ENCODE measurements around the gene PXMP2.

The PXMP2 gene

GRCh38 chr12:132687211-132688164, at the start of gene PXMP2, which contains the start of gene POLE:
Gene PXMP2, plus strand, starts transcription at chr12:132687587. Its CDS starts 84 bp downstream, at chr12:132687671.
Gene POLE, minus strand, starts transcription at chr12:132687342. Its CDS starts 27 bp downstream, at chr12:132687315.
- Histone ChIP-seq H3K36me3 (ENCODE audit: control insufficient read depth, insufficient read depth, low read length) (peaks cover 21% of the 10 kb centered on the region), H3K9ac (ENCODE audit: low read depth, low read length) (peak within 1 kb of the TSS; percentile 94), H3K27ac (ENCODE audit: low read depth, low read length) (peak within 1 kb of the TSS; percentile 90), H3K4me3 (ENCODE audit: low read depth, low read length) (peak within 1 kb of the TSS; percentile 81), H3K9me3 (ENCODE audit: control insufficient read depth, insufficient read depth, low read length) (no peaks in the 10 kb centered on the region), H3K4me1 (ENCODE audit: control insufficient read depth, insufficient read depth, low read length) (no peaks in the 10 kb centered on the region), H3K27me3 (ENCODE audit: control insufficient read depth, insufficient read depth, low read length) (peaks cover 7% of the 10 kb centered on the region; the same call in 1 of the 2 replicates)

- no peak overlapping the region for H3K9ac ChIP-seq (ENCODE audit: low read depth, low read length)
- peaks cover 94% of the 10 kb centered on the region for H3K36me3 ChIP-seq (ENCODE audit: control insufficient read depth, insufficient read depth, low read length)
- no peaks in the 10 kb centered on the region for H3K4me1 ChIP-seq (ENCODE audit: control insufficient read depth, insufficient read depth, low read length)
- H3K27ac ChIP-seq (ENCODE audit: low read depth, low read length), result no peak overlapping the region
- no peaks in the 10 kb centered on the region for H3K27me3 ChIP-seq (ENCODE audit: control insufficient read depth, insufficient read depth, low read length)
- H3K9me3 ChIP-seq (ENCODE audit: control insufficient read depth, insufficient read depth, low read length), result no peaks in the 10 kb centered on the region
- no peak overlapping the region for H3K4me3 ChIP-seq (ENCODE audit: low read depth, low read length)
Observed at GRCh38 chr12:132637811-132638210, 49.6 kb upstream of the PXMP2 start.

DNA sequence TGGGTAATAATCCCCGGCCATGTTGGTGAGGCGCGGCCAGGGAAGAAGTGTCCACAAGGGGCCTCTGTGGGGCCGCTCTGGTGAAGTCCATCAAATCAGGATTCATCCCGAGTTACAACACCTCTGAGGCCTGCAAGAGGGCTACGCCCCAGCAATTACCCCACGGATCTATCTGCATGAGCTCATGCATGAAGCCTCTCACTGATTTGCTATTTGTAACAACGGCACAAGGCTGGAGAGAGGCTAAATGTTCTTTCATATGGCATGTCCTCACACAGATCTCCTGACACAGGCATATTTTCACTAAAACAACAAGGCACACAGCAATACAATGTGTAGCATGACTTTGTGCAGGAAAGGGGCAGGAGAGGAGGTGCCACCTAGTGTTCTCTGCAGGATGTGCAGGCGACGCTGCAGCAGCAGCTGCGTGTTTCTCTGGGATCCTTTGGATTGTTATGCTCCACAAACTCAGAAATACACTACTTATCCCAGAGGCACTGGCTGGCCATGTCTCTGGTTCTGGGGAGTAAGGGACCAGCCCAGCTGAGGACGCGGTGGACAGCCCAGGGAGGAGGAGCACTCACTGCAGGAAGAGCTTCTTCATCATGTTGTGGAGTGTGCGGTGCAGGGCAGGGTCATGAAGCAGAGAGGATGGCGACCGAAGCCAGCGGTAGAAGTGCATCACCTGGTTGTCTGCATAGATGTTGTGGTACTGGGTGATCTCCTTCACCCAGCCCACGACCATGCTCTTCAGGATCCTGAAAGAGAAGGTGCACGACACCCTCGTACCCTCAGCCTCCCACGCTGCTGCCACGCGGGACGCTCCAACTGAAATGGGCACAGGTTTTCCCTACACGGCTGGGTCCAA, 48.6 kb upstream of the PXMP2 start:
- H3K4me3 ChIP-seq (ENCODE audit: low read depth, low read length), result no peak overlapping the region
- no peaks in the 10 kb centered on the region for H3K9me3 ChIP-seq (ENCODE audit: control insufficient read depth, insufficient read depth, low read length)
- H3K36me3 ChIP-seq (ENCODE audit: control insufficient read depth, insufficient read depth, low read length), result peaks cover 94% of the 10 kb centered on the region
- no peaks in the 10 kb centered on the region for H3K27me3 ChIP-seq (ENCODE audit: control insufficient read depth, insufficient read depth, low read length)
- H3K9ac ChIP-seq (ENCODE audit: low read depth, low read length), result no peak overlapping the region
- H3K4me1 ChIP-seq (ENCODE audit: control insufficient read depth, insufficient read depth, low read length), result no peaks in the 10 kb centered on the region
- H3K27ac ChIP-seq (ENCODE audit: low read depth, low read length), result peak overlapping the region; percentile 24

GRCh38 chr12:132639956-132640520, 47.3 kb upstream of the PXMP2 start:
- H3K4me1 ChIP-seq (ENCODE audit: control insufficient read depth, insufficient read depth, low read length), result no peaks in the 10 kb centered on the region
- no peaks in the 10 kb centered on the region for H3K9me3 ChIP-seq (ENCODE audit: control insufficient read depth, insufficient read depth, low read length)
- H3K9ac ChIP-seq (ENCODE audit: low read depth, low read length), result no peak overlapping the region
- H3K4me3 ChIP-seq (ENCODE audit: low read depth, low read length), result no peak overlapping the region
- H3K36me3 ChIP-seq (ENCODE audit: control insufficient read depth, insufficient read depth, low read length), result peaks cover 90% of the 10 kb centered on the region
- no peaks in the 10 kb centered on the region for H3K27me3 ChIP-seq (ENCODE audit: control insufficient read depth, insufficient read depth, low read length)
- H3K27ac ChIP-seq (ENCODE audit: low read depth, low read length), result no peak overlapping the region

GRCh38 chr12:132640936-132641335, 46.5 kb upstream of the PXMP2 start:
- H3K4me1 ChIP-seq (ENCODE audit: control insufficient read depth, insufficient read depth, low read length), result no peaks in the 10 kb centered on the region
- no peak overlapping the region for H3K27ac ChIP-seq (ENCODE audit: low read depth, low read length)
- H3K9me3 ChIP-seq (ENCODE audit: control insufficient read depth, insufficient read depth, low read length), result no peaks in the 10 kb centered on the region
- peaks cover 90% of the 10 kb centered on the region for H3K36me3 ChIP-seq (ENCODE audit: control insufficient read depth, insufficient read depth, low read length)
- no peaks in the 10 kb centered on the region for H3K27me3 ChIP-seq (ENCODE audit: control insufficient read depth, insufficient read depth, low read length)
- no peak overlapping the region for H3K4me3 ChIP-seq (ENCODE audit: low read depth, low read length)
- H3K9ac ChIP-seq (ENCODE audit: low read depth, low read length), result no peak overlapping the region

- H3K9me3 ChIP-seq (ENCODE audit: control insufficient read depth, insufficient read depth, low read length), result no peaks in the 10 kb centered on the region
- no peak overlapping the region for H3K27ac ChIP-seq (ENCODE audit: low read depth, low read length)
- H3K4me3 ChIP-seq (ENCODE audit: low read depth, low read length), result no peak overlapping the region
- no peak overlapping the region for H3K9ac ChIP-seq (ENCODE audit: low read depth, low read length)
- no peaks in the 10 kb centered on the region for H3K27me3 ChIP-seq (ENCODE audit: control insufficient read depth, insufficient read depth, low read length)
- H3K36me3 ChIP-seq (ENCODE audit: control insufficient read depth, insufficient read depth, low read length), result peaks cover 88% of the 10 kb centered on the region
- no peaks in the 10 kb centered on the region for H3K4me1 ChIP-seq (ENCODE audit: control insufficient read depth, insufficient read depth, low read length)
Observed at GRCh38 chr12:132641811-132642650, 45.4 kb upstream of the PXMP2 start.

- peaks cover 88% of the 10 kb centered on the region for H3K36me3 ChIP-seq (ENCODE audit: control insufficient read depth, insufficient read depth, low read length)
- H3K27ac ChIP-seq (ENCODE audit: low read depth, low read length), result no peak overlapping the region
- no peak overlapping the region for H3K9ac ChIP-seq (ENCODE audit: low read depth, low read length)
- H3K27me3 ChIP-seq (ENCODE audit: control insufficient read depth, insufficient read depth, low read length), result no peaks in the 10 kb centered on the region
- no peaks in the 10 kb centered on the region for H3K9me3 ChIP-seq (ENCODE audit: control insufficient read depth, insufficient read depth, low read length)
- no peaks in the 10 kb centered on the region for H3K4me1 ChIP-seq (ENCODE audit: control insufficient read depth, insufficient read depth, low read length)
- H3K4me3 ChIP-seq (ENCODE audit: low read depth, low read length), result no peak overlapping the region
Observed at GRCh38 chr12:132642846-132643835, 44.2 kb upstream of the PXMP2 start.

GRCh38 chr12:132646850-132647249, 40.5 kb upstream of the PXMP2 start:
- H3K4me1 ChIP-seq (ENCODE audit: control insufficient read depth, insufficient read depth, low read length), result no peaks in the 10 kb centered on the region
- no peaks in the 10 kb centered on the region for H3K27me3 ChIP-seq (ENCODE audit: control insufficient read depth, insufficient read depth, low read length)
- peaks cover 93% of the 10 kb centered on the region for H3K36me3 ChIP-seq (ENCODE audit: control insufficient read depth, insufficient read depth, low read length)
- no peak overlapping the region for H3K9ac ChIP-seq (ENCODE audit: low read depth, low read length)
- H3K27ac ChIP-seq (ENCODE audit: low read depth, low read length), result no peak overlapping the region
- no peak overlapping the region for H3K4me3 ChIP-seq (ENCODE audit: low read depth, low read length)
- H3K9me3 ChIP-seq (ENCODE audit: control insufficient read depth, insufficient read depth, low read length), result no peaks in the 10 kb centered on the region

- Histone ChIP-seq H3K27me3 (ENCODE audit: control insufficient read depth, insufficient read depth, low read length) (no peaks in the 10 kb centered on the region), H3K27ac (ENCODE audit: low read depth, low read length) (no peak overlapping the region), H3K4me1 (ENCODE audit: control insufficient read depth, insufficient read depth, low read length) (no peaks in the 10 kb centered on the region), H3K4me3 (ENCODE audit: low read depth, low read length) (no peak overlapping the region), H3K9ac (ENCODE audit: low read depth, low read length) (no peak overlapping the region), H3K36me3 (ENCODE audit: control insufficient read depth, insufficient read depth, low read length) (peaks cover 93% of the 10 kb centered on the region), H3K9me3 (ENCODE audit: control insufficient read depth, insufficient read depth, low read length) (no peaks in the 10 kb centered on the region)
Observed at GRCh38 chr12:132647858-132648257, 39.5 kb upstream of the PXMP2 start.

Measured in HUES48 (cell line).